ENCODE results near the gene CDH4.

The CDH4 gene

GRCh38 chr20:61571916-61572711 is 320.1 kb downstream of the CDH4 start:
- DNase-seq: no peak

- DNase-seq: no peak
These were observed 320.7 kb downstream of the CDH4 start for GRCh38 chr20:61572789-61573188.

- no peak for DNase-seq
These were observed 321.6 kb downstream of the CDH4 start for GRCh38 chr20:61573415-61574305.

GRCh38 chr20:61575151-61575937 is 323.3 kb downstream of the CDH4 start:
- DNase-seq: no peak

- no peak for DNase-seq
These were observed 324.3 kb downstream of the CDH4 start for GRCh38 chr20:61576372-61576771.

- no peak for DNase-seq
These were observed 325.0 kb downstream of the CDH4 start for GRCh38 chr20:61577065-61577464.

GRCh38 chr20:61579908-61580307 is 327.8 kb downstream of the CDH4 start:
- DNase-seq: no peak

GRCh38 chr20:61580958-61581824 is 329.1 kb downstream of the CDH4 start:
- DNase-seq: no peak

GRCh38 chr20:61581825-61582188 is 329.7 kb downstream of the CDH4 start:
- DNase-seq: no peak

GRCh38 chr20:61582196-61582923 is 330.3 kb downstream of the CDH4 start:
- no peak for DNase-seq

GRCh38 chr20:61583356-61583755 is 331.3 kb downstream of the CDH4 start:
- no peak for DNase-seq

- DNase-seq: no peak
These were observed 332.8 kb downstream of the CDH4 start for GRCh38 chr20:61584851-61585250.

- no peak for DNase-seq
These were observed 333.7 kb downstream of the CDH4 start for GRCh38 chr20:61585764-61586163.

- no peak for DNase-seq
These were observed 335.0 kb downstream of the CDH4 start for GRCh38 chr20:61587036-61587435.

- no peak for DNase-seq
These were observed 335.7 kb downstream of the CDH4 start for GRCh38 chr20:61587681-61588289.

- no peak for DNase-seq
These were observed 336.6 kb downstream of the CDH4 start for GRCh38 chr20:61588411-61589385.

GRCh38 chr20:61590236-61590635 is 338.2 kb downstream of the CDH4 start:
- no peak for DNase-seq

GRCh38 chr20:61593516-61593915 is 341.5 kb downstream of the CDH4 start:
- no peak for DNase-seq

- DNase-seq: no peak
These were observed 342.1 kb downstream of the CDH4 start for GRCh38 chr20:61594198-61594597.

- no peak for DNase-seq
These were observed 343.2 kb downstream of the CDH4 start for GRCh38 chr20:61595216-61595615.

Measured in activated CD8-positive, alpha-beta memory T cell treated with anti-CD3 and anti-CD28 coated beads for 24 hours (primary cell).